GM21367 (cell line): ENCODE results near the gene RWDD3.

Source experiments
- ATAC-seq: cut with Tn5 transposase; IDR thresholded peaks from one replicate; pipeline ENCODE4 v1.9.1; 2021; ENCODE audit not compliant: unreplicated experiment

The RWDD3 gene, protein sequence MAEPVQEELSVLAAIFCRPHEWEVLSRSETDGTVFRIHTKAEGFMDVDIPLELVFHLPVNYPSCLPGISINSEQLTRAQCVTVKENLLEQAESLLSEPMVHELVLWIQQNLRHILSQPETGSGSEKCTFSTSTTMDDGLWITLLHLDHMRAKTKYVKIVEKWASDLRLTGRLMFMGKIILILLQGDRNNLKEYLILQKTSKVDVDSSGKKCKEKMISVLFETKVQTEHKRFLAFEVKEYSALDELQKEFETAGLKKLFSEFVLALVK

DNA sequence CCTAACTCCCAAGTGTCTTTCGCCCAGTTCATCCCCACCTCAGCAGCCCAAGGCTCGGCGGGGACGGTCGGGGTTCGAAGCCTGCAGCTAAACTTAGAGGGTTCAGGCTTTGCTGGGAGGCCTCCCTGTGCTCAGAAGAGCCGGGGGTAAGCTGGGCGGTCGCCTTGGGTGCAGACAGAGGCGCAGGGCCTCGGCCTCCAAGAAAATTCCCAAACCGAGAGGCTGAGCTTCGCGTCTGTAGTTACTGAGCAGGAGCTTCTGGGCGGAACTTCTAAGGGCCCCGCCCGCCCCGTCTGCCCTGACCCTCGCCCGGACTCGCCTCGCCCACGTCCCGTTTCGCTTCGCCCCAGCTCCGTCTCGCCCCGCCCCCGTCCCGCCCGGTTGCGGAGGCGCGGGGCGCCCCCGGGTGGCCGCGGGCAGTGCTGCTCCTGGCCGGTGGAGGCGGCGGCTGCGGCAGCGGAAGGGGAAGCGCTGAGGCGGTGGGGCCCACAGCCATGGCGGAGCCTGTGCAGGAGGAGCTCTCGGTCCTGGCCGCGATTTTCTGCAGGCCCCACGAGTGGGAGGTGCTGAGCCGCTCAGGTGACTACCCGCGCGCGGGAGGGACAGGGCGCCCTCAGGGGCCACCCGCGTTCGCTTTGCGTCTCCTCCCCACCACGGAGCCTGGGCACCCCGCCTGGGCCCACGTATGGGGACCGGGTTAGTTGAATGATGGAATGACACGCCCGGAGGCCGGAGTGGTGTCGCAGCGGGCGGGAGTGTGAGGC, at the start of gene RWDD3:
Gene RWDD3, plus strand, starts transcription at position 474 of the 764 bp plus-strand sequence. Its CDS starts 21 bp downstream, at position 495.
- ATAC-seq, result peak; percentile 98

DNA sequence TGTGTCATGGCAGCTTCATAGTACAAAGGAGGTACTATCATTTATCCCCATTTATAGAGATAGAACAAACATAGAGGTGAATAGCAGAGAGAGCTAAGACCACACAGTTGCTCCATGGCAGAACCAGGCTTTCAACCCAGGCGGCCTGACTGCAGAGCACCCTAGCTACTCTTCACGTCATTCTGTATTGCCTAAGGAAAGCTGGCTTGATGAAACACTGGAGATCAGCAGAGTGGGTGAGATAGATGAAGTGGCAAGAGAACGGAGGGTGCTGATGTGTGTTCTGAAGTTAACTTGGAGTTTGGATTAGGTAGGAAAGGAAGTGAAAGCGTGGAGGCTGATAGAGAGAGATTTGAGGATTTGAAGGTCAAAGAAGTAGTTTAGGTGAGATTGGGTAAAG, 47.9 kb upstream of the RWDD3 start:
- ATAC-seq, result no peak

DNA sequence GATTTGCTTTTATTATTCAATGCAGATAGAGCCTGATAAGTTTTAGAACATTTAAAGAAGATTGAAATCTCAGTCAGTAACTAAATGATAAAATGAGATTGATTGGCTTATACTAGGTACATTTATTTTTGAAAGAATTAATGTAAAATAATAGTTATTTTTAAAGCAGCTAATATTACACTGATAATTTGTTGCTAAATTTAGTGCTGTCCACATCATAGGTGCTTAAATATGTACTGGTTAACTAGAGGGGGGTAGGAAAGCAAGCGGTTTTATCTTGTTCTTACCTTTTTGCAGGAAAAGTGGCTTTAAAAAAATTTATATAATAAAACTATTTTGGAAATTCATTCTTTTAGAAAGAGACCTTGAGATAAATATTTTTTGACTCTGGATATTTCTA, 40.4 kb upstream of the RWDD3 start:
- no peak for ATAC-seq

DNA sequence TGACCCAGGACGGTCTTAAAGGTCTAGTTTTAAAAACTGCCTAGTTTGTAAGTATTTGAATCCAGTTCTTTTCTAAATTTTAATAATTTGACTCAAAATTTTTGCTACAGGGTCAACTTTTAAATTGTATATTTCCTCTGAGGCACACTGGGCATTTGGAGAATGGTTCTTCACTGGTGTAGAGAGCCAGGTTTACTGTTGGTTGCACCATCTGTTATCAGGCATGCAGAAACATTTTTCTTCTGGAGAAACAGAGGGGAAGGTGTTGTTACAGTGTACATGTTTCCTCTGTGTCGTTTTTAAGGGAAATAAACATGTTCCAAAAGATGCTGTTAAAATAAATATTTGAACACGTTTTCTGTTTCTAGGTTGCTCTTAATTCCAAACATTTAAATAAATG, 39.0 kb upstream of the RWDD3 start:
- ATAC-seq, result no peak

DNA sequence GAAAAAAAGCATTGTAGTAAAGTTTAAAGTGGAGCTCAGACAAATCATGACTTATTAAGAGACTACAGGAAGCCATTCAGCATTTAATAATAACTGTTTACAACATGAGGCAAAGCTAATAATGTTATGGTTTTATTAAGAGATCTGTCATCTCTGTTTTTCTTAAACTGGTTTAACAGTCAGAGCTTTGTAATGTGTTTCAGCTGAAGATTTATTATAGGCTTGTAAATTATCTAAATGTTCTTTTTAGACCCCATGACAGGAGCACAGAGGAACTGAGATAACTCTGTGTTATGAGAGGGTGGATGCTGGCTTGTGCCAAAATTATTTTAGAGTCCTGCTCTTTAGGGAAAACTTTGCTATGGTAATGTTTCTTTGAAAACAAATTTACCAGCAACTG, 38.0 kb upstream of the RWDD3 start:
- ATAC-seq, result no peak

DNA sequence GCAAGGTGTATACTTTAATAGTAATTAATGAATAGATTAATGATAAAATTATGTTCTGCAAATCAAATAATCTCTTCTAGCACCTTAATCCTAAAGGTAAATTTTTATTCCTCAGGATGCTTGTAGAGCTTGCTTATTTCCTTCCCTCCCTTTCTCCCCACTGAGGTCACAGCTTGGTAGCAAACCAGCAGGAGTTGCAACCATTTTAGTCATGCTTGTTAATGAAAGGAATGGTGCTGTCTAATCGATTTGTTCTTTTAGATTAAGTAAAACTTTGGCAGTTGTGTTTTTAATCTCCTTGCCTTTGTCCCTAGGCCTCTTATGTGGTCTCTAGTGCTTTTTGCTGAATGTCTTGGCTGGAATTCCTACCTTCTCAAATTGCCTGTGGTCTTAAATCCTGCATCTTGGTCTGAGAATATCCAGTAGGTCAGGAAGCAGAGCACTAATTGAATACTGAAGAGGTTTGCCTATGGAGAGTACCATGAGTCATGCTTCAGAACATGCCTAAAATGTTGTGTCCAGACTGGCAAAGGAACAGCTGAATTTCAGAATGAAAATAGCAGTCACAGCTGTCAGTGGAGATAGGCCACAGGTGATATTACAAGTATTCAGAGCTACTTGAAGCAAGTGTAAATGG, 36.3 kb upstream of the RWDD3 start:
- no peak for ATAC-seq

DNA sequence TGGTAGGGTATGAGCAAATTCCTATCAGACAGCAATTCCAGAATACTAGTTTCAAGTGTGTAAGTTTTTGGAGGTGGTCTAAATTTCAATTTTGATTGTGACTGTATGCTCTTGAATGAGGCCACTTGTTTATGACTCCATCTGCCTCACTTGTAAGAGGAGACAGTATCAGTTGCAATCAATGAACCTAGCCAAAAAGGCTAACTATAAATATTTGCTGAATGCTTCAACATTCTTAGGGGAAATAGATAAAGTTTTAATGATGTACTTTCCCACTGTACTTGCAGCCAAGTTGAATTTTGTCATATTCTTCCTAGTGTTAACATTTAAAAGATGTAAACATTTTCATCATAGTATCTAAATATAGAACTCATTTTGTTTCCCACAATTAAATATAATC, 32.1 kb upstream of the RWDD3 start:
- ATAC-seq, result no peak

DNA sequence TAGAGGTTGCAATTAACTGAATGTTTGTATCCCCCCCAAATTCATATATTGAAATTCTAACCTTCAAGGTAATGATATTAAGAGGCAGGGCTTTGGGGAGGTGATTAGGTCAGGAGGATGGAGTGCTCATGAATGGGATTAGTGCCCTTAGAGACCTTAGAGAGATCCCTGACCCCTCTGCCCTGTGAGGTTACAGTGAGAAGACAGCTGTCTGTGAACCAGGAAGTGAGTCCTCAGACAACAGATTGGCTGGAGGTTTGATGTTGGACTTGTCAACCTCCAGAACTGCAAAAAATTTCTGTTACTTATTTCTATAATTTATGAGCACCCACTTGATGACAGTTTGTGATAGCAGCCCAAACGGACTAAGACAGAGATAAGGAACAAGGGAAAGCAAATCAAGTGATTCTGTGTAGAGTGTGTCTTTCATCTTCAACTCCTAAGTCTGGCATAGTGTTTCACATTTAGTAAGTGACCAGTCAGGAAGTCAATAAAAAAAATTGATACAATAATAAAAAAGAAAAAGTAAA, 30.0 kb upstream of the RWDD3 start:
- ATAC-seq, result no peak

DNA sequence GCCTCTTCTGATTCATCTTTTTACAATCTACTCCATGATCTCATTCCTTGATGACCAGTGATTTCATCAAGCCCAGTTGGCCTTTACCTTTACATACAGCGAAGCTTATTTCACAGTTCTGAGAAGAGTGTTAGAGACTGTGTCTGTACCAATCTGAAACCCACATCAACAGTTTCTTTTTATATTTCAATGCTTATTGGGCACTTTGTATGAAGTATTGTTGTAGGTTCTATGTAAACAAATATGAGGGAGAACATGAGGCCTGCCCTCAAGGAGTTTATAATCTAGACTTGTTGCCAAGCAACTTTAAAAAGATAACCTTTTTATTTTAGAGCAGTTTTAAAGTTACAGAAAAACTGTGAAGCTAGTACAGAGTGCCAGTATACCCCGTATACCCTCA, 27.5 kb upstream of the RWDD3 start:
- ATAC-seq, result no peak

DNA sequence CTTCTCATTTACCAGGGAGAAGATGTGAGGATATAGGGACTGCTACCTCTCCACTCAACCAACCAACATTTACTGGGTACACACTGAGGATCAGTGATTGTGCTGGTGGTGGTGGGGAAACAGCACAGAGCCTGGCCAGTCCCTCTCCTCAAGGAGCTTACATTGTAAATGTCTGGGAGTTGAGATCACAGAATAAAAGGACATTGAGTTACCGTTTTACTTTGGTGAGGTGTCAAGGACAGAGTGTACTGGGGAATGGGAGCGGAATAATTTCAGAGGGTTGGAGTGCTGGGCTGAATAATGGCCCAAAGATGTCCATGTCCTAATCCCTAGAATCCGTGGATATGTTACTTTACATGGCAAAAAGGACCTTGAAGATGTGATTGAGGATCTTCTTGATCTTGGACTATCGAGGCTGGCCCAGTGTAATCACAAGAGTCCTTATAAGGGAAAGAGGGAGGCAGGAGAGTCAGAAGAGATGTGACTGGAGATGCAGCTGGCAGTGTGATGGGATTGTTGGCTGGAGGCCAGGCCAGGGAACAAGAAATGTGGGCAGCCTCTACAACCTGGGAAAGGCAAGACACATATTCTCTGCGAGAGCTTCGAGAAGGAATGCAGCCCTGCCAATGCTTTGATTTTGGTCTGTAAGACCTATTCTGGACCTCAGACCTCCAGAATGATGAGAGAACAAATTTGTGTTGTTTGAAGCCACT, 26.6 kb upstream of the RWDD3 start:
- no peak for ATAC-seq

DNA sequence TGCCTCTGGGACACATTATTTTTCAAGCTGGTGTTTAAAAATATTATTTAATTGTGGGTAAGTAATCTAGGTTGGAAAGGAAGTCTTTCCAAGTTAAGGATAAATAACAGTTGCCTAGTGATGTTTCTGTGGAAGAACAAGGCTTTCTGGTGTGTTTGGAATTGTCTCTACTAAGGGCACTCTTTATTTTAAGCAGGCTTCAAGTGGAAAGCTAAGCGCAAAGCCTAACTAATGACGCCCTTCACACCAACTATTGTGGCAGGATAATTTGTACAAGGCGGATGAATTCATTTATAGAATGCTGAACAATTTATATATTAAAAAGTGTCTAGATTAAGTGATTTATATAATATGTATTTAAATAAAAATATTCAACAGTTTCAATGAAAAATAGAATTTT, 25.1 kb upstream of the RWDD3 start:
- ATAC-seq, result no peak

DNA sequence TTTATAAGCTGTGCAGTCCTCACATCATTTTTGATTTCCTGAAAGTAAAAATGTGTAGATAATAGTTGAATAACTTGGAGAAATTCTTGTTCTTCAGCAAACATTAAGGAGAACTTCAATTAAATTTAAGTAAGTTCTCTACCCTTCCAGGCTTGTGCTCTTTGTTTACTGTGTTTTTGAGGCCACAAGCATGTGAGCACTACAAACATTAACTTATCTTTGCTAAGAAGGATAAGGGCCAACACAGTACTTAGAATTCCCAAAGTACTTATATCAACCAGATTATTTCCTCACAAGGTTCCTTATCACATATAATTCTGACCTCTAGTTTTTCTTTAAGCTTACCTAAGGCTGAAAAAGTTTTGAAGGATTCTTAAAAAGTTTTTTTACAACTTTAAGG, 24.7 kb upstream of the RWDD3 start:
- ATAC-seq, result no peak

DNA sequence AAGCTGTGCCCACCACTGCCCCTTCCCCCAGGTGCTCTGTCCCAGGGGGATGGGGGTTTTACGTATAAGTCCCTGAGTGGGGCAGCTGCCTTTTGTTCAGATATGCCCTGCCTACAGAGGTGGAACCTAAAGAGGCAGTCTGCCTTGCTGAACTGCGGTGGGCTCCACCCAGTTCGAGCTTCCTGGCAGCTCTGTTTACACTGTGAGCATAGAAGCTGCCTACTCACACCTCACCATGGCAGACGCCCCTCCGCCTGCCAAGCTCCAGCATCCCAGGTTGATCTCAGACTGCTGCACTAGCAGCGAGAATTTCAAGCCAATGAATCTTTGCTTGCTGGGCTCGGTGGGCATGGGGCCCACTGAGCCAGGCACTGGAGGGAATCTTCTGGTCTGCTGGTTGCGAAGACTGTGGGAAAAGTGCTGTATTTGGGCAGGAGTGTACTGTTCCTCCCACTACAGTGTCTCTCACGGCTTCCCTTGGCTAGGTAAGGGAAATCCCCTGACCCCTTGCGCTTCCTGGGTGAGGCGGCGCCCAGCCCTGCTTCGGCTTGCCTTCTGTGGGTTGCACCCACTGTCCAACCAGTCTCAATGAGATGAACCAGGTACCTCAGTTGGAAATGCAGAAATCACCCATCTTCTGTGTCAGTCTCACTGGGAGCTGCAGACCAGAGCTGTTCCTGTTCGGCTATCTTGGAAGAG, 17.6 kb upstream of the RWDD3 start:
- no peak for ATAC-seq

DNA sequence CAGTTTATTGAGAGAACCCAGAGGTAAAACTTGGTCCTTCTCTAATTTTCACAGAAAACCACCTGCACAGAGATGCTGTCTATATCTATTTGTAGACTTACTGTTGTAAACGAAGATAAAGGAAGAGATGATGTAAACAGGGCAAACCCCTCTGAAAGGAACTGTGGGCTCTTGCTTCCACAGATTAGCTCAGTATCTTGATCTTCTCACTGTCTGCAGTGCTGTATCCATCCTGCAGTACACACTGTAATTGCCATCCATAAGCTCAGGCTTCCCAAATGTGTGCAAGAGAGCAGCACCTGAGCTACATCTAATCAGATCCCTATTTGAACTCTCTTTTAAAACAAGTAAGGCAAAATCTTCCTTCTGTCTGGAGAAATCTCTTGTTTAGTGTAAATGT, 16.6 kb upstream of the RWDD3 start:
- ATAC-seq, result no peak

DNA sequence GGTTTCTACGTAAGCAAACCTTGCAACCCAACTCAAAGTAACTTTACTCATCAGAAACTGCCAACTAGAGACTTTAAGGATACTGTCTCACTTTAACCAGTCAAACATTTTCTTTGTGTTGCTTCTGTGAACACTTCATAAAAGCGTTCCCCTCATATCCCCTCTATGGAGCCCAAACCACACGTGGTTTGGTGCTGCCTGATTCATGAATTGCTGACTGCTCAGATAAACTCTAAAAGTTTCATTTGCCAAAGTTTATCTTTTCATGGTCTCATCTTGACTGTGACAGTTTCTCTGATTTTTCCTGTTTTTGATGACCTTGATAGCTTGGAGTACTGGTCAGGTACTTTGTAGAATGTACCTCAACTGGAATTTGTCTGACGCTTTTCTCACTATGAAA, 14.6 kb upstream of the RWDD3 start:
- no peak for ATAC-seq

DNA sequence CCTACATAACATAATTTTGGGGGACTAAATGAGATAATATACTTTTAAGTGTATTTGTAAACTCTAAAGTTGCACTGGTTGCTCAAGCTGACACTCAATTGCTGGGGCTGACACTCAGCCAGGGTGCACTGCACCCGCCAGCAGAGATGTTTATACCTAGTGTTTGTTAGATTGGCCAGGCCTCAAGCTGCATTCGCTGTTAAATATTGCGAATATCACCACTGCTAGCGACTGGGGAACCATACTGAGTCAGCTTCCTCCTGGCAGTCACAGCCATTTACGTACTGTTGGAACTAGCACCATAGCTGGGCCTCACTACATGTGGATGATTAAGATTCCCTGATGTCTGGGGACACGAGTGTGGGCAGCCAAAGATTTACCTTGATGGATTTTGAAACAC, 12.7 kb upstream of the RWDD3 start:
- ATAC-seq, result no peak

DNA sequence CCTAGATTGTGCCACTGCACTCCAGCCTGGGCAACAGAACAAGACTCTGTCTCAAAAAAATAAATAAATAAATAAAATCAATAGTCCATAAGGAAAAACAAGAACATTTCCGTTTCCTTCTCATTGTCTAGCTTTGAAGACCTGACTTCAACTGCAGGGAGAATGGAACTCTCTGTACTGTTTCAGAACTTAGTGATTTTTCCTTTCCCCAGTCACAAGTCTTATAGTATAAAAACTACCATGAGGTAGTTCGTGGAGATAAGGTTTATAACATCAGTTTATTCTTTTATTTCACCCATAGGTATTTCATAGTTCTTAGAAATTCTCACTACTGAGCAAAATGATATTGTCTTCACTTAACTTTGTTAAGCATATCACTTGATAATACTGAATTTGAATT, 11.4 kb upstream of the RWDD3 start:
- ATAC-seq, result no peak

DNA sequence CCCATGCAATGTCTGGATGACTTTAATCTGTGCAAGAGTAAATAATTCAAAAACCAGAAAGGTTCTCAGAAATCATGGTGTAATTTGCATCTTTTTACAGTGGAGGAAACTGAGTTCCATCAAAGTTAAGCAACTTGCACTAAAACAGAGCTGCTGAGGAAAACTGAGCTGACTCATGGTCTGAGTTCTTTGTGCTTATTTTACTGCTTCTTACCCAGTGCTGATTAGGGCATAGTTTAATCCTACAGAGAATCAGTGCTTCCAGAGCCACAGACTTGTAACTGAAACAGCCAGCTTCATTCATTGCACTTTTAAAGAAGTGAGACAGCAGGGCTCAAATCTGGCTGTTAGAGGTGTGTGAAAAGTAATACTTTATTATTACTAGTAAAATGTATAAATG, 10.9 kb upstream of the RWDD3 start:
- ATAC-seq, result no peak

DNA sequence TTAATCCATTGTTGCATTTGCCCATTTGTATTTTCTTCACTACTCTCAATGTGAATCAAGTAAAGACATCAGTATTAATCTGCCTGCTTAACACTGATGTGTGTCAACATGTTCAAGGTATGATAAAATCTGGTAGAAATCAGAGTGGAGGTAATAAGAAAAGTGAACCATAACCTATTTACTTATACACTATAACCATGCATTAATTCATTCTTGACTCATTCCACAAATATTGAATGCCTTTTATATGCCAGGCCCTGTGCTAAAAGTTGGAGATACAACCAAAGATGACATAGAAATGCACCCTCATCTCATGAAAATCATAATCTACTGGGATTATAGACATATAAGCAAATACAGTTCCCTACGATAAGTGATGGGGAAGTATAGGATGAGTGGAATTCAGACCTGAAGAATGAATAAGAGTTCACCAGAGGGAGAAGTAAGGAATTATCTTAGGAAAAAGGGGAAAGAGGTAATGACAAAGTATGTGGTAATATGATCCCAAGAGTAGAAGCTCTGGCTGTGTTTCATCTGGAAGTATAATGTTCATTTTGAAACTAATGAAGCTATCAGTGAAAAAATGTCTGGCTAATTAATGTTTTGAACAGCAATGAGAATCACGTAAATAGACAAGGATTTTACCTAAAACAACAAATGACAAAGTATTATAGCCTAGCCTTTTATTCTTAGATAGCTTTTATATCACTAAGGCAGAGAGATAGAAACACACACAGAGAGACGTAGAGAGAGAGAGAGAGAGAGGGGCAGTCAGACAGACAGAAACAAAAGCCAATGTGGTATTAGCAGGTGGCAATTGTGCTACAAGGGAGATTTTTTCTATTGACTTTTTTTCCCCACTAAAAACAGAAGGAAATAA, 7.0 kb upstream of the RWDD3 start:
- ATAC-seq, result no peak

DNA sequence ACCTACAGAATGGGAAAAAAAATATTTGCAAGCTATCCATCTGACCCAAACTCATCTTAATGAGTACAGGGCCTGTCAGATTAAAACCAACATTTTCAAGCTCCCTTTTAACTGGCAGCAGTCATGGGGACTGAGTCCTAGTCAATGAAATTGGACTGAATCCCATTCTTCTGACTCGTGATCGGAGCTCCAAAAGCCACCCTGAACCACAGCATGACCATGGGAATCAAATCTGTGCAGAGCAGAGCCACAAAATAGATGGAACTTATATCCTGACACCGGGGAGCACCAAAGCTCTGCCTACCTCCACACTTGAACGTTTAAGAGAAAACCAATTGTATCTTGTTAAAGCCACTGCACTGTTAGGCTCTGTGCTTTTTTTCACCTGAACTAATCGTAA, 5.0 kb upstream of the RWDD3 start:
- ATAC-seq, result no peak
